HG03457 (cell line): ENCODE measurements around the gene SPATC1L.

ENCODE experiments used
- ATAC-seq: cut with Tn5 transposase; IDR thresholded peaks from one replicate; pipeline ENCODE4 v1.9.1; 2021; ENCODE audit warnings: moderate number of reproducible peaks; ENCODE audit not compliant: unreplicated experiment

SPATC1L gene

GRCh38 chr21:46137908-46138307 lies 46.4 kb downstream of the SPATC1L start:
- no peak for ATAC-seq

GRCh38 chr21:46136739-46137349 lies 47.4 kb downstream of the SPATC1L start:
- ATAC-seq: no peak

GRCh38 chr21:46135782-46136395 lies 48.4 kb downstream of the SPATC1L start:
- ATAC-seq: no peak

GRCh38 chr21:46131838-46132651 lies 52.2 kb downstream of the SPATC1L start:
- no peak for ATAC-seq

GRCh38 chr21:46131588-46131837 lies 52.7 kb downstream of the SPATC1L start:
- no peak for ATAC-seq

- ATAC-seq: no peak
Measured at GRCh38 chr21:46130831-46131587, 53.2 kb downstream of the SPATC1L start.

GRCh38 chr21:46129846-46130651 lies 54.2 kb downstream of the SPATC1L start:
- ATAC-seq: no peak

GRCh38 chr21:46128933-46129571 lies 55.2 kb downstream of the SPATC1L start:
- no peak for ATAC-seq

GRCh38 chr21:46128106-46128932 lies 55.9 kb downstream of the SPATC1L start:
- ATAC-seq: no peak

GRCh38 chr21:46127239-46128105 lies 56.8 kb downstream of the SPATC1L start:
- ATAC-seq: no peak

GRCh38 chr21:46126309-46127238 lies 57.7 kb downstream of the SPATC1L start:
- no peak for ATAC-seq

GRCh38 chr21:46125846-46126301 lies 58.4 kb downstream of the SPATC1L start:
- ATAC-seq: no peak

- no peak for ATAC-seq
Measured at GRCh38 chr21:46124926-46125845, 59.1 kb downstream of the SPATC1L start.

GRCh38 chr21:46124083-46124925 lies 60.0 kb downstream of the SPATC1L start:
- ATAC-seq: no peak
